AG09319 (cell line): ENCODE data around the gene DCST1.
A peak's percentile ranks its signal among the peaks of the same experiment; 100 is the strongest.

Experiments used
- DNase-seq: peaks from one replicate; pipeline ENCODE4 v3.0.0-alpha.2; 2010; ENCODE audit warnings: low read depth; ENCODE audit errors: extremely low read depth
- TF ChIP-seq, protein P1 (sequence below): IDR thresholded peaks from 2 replicates; pipeline ENCODE4 v1.5.1; 2011; ENCODE audit warnings: low read depth, mild to moderate bottlenecking, inconsistent platforms, low read length, moderate library complexity

Gene DCST1

DNA sequence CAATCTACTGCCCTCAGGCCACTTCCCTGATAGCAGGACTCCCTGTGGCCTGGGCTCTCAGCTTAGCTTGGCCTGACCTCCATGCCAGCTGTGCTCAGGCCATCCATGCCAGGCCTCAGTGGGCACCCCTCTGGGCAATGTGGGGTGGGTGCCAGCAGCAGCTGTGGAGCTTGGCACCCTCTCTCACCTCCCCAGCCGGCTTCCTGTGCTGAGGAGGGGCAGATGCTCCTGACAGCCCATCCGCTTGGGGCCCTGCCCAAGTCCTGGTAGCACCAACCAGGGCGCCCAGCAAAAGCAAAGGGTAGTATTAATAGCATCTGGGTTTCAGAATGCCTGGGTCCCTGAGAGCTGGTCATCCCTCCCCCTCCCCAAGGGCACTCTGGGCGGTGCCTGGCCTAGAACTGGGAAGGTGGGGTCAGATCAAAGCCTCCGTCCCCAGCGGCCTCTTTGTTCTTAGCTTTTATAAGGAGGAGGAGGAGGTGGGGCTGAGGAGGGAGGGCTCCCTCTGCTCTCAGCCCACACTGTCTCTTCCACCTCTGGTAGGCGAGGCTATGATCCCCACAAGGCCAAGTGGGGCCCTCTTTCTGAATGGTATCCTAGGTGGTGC, 36.0 kb downstream of the DCST1 start:
- no peak for DNase-seq
- TF ChIP-seq, protein P1, sequence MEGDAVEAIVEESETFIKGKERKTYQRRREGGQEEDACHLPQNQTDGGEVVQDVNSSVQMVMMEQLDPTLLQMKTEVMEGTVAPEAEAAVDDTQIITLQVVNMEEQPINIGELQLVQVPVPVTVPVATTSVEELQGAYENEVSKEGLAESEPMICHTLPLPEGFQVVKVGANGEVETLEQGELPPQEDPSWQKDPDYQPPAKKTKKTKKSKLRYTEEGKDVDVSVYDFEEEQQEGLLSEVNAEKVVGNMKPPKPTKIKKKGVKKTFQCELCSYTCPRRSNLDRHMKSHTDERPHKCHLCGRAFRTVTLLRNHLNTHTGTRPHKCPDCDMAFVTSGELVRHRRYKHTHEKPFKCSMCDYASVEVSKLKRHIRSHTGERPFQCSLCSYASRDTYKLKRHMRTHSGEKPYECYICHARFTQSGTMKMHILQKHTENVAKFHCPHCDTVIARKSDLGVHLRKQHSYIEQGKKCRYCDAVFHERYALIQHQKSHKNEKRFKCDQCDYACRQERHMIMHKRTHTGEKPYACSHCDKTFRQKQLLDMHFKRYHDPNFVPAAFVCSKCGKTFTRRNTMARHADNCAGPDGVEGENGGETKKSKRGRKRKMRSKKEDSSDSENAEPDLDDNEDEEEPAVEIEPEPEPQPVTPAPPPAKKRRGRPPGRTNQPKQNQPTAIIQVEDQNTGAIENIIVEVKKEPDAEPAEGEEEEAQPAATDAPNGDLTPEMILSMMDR: no peak

DNA sequence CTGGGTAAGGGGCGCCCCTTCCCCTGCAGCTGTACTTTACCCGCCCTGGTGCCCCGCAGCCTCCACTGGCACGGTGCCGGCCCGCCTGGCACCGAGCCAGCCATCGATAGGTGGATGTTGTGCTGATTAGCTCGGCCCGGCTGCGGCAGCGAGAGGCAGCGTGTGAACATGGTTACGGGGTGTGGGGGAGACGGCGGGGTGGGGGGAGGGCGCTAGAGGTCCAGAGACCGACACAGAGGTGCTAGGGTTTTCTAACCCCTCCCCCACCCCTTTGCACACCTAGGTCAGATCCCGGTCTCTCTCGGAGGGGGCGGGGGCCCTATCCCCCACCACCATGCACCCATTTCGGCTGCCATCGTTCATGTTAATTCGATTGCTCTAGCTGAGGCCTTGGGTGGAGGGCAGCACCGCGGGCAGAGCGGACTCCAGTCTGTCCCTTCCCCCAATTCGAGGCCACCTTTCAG, 36.6 kb downstream of the DCST1 start:
- TF ChIP-seq, protein P1: no peak
- no peak for DNase-seq

DNA sequence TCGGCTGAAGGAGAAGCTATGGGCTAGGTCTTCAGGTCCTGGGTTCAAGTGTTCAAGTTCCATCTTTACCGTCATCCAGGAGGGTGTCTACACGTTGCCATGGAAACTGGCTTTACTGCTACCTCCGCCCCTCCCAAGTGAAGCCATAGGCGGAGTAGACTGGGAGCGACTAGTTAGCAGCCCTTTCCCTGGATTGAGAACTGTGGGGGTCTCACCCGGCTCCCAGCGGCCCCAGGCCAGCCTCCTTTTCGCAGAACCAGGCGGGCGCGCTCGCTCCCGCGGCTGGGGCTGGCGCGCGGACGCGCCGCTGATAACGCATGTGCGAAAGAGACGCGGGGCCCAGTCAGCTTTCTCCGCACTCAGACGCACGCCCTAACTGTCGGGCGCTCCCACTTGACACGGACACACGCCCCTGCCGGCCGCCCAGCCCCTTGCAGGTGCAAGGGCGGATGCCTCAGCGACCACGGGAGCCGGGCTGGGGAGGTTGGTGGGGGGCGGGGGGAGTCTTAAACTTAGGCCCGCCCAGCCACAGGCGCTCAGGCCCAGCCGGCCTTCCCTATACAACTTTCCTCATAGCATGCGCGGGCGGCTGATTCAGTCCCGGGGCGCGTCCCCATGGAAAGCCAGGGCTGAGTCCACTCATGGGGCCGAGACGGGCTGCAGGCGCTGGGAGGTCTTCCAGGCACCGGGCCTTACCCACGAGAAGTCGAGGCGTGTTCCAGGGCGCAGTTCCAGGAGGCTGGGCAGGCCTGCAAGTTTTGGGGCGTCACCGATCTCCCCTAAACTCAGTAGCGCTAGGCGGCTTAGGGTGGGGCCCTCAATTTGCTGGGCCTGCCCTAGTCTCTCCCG, 37.3 kb downstream of the DCST1 start:
- no peak for DNase-seq
- TF ChIP-seq, protein P1: peak; percentile 16

DNA sequence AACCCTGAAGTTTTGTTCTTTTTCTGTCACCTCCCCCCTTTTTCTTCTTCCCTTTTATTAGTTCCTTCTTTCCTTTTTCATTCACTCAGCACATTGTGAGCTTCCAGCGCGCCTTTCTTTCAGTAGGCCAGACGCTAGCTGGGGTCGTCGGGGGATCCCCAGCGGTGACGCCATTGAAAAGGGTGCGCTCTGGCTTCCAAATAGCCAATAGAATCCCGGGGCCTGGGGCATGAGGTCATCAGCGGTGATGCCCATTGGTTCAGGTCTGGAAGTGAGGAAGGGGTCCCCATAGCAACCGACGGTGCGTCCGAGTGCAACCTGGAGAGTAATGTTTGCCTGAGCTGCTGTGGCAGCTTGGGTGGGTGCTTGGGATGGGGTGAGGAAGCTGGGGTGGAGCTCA, 38.1 kb downstream of the DCST1 start:
- no peak for DNase-seq
- TF ChIP-seq, protein P1: no peak

GRCh38 chr1:155072531-155073289, 39.1 kb downstream of the DCST1 start:
- DNase-seq: no peak
- TF ChIP-seq, protein P1: no peak

GRCh38 chr1:155073377-155074242, 40.0 kb downstream of the DCST1 start:
- no peak for DNase-seq
- TF ChIP-seq, protein P1: no peak
